Keratinocyte (primary cell): Measurements from ENCODE around the gene MLX. TPM values are rescaled to one million over a fixed set of nuclear protein-coding genes. Genes with fewer than 3 reads are reported as not detected.
"Not testable (repeated sequence)": the region's sequence is repeated elsewhere in the genome, so short reads cannot be mapped to it uniquely, and the experiment has no call there.

ENCODE experiments used
- DNase-seq: peaks from one replicate; pipeline ENCODE4 v3.0.0-alpha.2; 2011; ENCODE audit warnings: low read depth, missing footprints, low spot score
- FAIRE-seq: peaks from 2 replicates; lab custom pipeline; 2011; peaks lifted over from hg19 to GRCh38; lab: Jason Lieb, UNC
- H2AFZ ChIP-seq: 2 replicates; pipeline ENCODE4 v1.6.0; 2012; ENCODE audit warnings: low read length, control low read depth, inconsistent platforms; ENCODE audit not compliant: control insufficient read depth
- H3K27ac ChIP-seq: 2 replicates; pipeline ENCODE4 v1.5.1; 2011; ENCODE audit warnings: low read length; ENCODE audit not compliant: control insufficient read depth, insufficient read depth
- H3K27me3 ChIP-seq: 3 replicates; pipeline ENCODE4 v1.6.0; 2011; ENCODE audit warnings: low read length; ENCODE audit not compliant: control insufficient read depth, insufficient read depth; ENCODE audit errors: extremely low read depth
- H3K36me3 ChIP-seq, 2 experiments: 2 replicates in 1 of 2; 3 replicates in 1 of 2; pipeline ENCODE4 v1.5.1; 2011; ENCODE audit warnings: low read length in 2 of 2, mild to moderate bottlenecking in 1 of 2; ENCODE audit not compliant: control insufficient read depth in 2 of 2, insufficient read depth in 2 of 2; ENCODE audit errors: extremely low read depth in 1 of 2
- H3K4me1 ChIP-seq: 3 replicates; pipeline ENCODE4 v1.5.1; 2011; ENCODE audit warnings: low read length; ENCODE audit not compliant: control insufficient read depth, insufficient read depth; ENCODE audit errors: extremely low read depth
- H3K4me2 ChIP-seq: 3 replicates; pipeline ENCODE4 v1.6.0; 2011; ENCODE audit warnings: low read depth, low read length; ENCODE audit not compliant: control insufficient read depth, insufficient read depth; ENCODE audit errors: extremely low read depth
- H3K4me3 ChIP-seq, 3 experiments: fragments of 200-600 bp in 1 of 3; sonication (generic) in 1 of 3; 2 replicates in 2 of 3; 3 replicates in 1 of 3; pipeline ENCODE4 v1.5.1; 2011 to 2016; ENCODE audit warnings: low read length in 3 of 3, mild to moderate bottlenecking in 3 of 3, control low read depth in 2 of 3, inconsistent platforms in 1 of 3, low read depth in 1 of 3, mixed read lengths in 1 of 3, mixed run types in 1 of 3, moderate library complexity in 1 of 3; ENCODE audit not compliant: control insufficient read depth in 2 of 3, insufficient read depth in 2 of 3; ENCODE audit errors: extremely low read depth in 1 of 3
- H3K79me2 ChIP-seq: 2 replicates; pipeline ENCODE4 v1.6.0; 2012; ENCODE audit warnings: low read length; ENCODE audit not compliant: control insufficient read depth, insufficient read depth
- H3K9ac ChIP-seq: 3 replicates; pipeline ENCODE4 v1.6.0; 2011; ENCODE audit warnings: low read length; ENCODE audit not compliant: control insufficient read depth, insufficient read depth; ENCODE audit errors: extremely low read depth
- H3K9me1 ChIP-seq: 3 replicates; pipeline ENCODE4 v1.6.0; 2011; ENCODE audit warnings: low read length; ENCODE audit not compliant: control insufficient read depth, insufficient read depth; ENCODE audit errors: extremely low read depth
- H3K9me3 ChIP-seq: 2 replicates; pipeline ENCODE4 v1.5.1; 2012; ENCODE audit warnings: low read depth, low read length; ENCODE audit not compliant: control insufficient read depth
- H4K20me1 ChIP-seq: 3 replicates; pipeline ENCODE4 v1.6.0; 2011; ENCODE audit warnings: low read length; ENCODE audit not compliant: control insufficient read depth, insufficient read depth; ENCODE audit errors: extremely low read depth
- CTCF ChIP-seq, 3 experiments: IDR thresholded peaks in 1 of 3; conservative IDR thresholded peaks in 1 of 3; optimal IDR thresholded peaks in 1 of 3; 2 replicates in 2 of 3; 3 replicates in 1 of 3; pipeline versions ENCODE3 to v1.5.1; 2011; ENCODE audit warnings: low read length in 3 of 3, mild to moderate bottlenecking in 3 of 3, moderate library complexity in 2 of 3, control low read depth in 1 of 3, inconsistent platforms in 1 of 3; ENCODE audit not compliant: insufficient read depth in 2 of 3; ENCODE audit errors: extremely low read depth in 1 of 3
- EZH2 ChIP-seq: IDR thresholded peaks from one replicate; pipeline ENCODE4 v1.6.1; 2012; ENCODE audit warnings: inconsistent platforms, mild to moderate bottlenecking, low read length, moderate library complexity
- dilution Hi-C: fragments of 300-500 bp; cut with MboI; formaldehyde crosslinking; loops from one replicate; pipeline ENCODE4 v1.7.0; 2020; ENCODE audit warnings: low sequenced_read_pairs; ENCODE audit not compliant: extremely low pct_ligation_motif_present
- polyA plus RNA-seq, 5 experiments: library from polyadenylated mRNA; depleted of rRNA in 3 of 5; stranded (reverse) in 3 of 5; stranded (forward) in 1 of 5; unstranded in 1 of 5; fragments of >200 nt; gene quantifications; 1 replicate in 1 of 5; 2 replicates in 3 of 5; 3 replicates in 1 of 5; pipeline versions ENCODE4 v1.2.1 to v1.2.3, GENCODE V29; 2011 to 2012; ENCODE audit warnings: missing spikeins in 2 of 5, low read depth in 1 of 5, low replicate concordance in 1 of 5

The MLX gene
- polyA plus RNA-seq, 1 donor (not counting 4 experiments of a cell fraction or from before 2014, with no cell fraction given): 39.2 TPM

GRCh38 chr17:42609182-42609813 lies 42.4 kb downstream of the MLX start, which contains the start of the genes RETREG3 and TUBG1:
RETREG3 (minus strand) TSS chr17:42609374; CDS start chr17:42609324, 50 bp downstream.
TUBG1 (plus strand) TSS chr17:42609683; CDS start chr17:42609738, 55 bp downstream.
- DNase-seq: peak; percentile 94
- dilution Hi-C loops: loop anchor here (10.0 kb wide), 1 partner anchor 56 kb away; no protein-coding TSS in a partner anchor
- Histone ChIP-seq H2AFZ (peak within 1 kb of the TSS; percentile 85), H3K79me2 (peaks cover 54% of the 10 kb centered on the region), H3K4me2 (peak within 1 kb of the TSS; percentile 99), H3K9me1 (no peaks in the 10 kb centered on the region), H3K27ac (peak within 1 kb of the TSS; percentile 89), H3K9ac (peak within 1 kb of the TSS; percentile 96), H4K20me1 (no peaks in the 10 kb centered on the region), H3K4me1 (peaks cover 18% of the 10 kb centered on the region), H3K27me3 (no peaks in the 10 kb centered on the region), H3K4me3 (peak within 1 kb of the TSS; percentile 80 to 100 (median 98)), H3K9me3 (no peaks in the 10 kb centered on the region), H3K36me3 (peaks cover 20% of the 10 kb centered on the region in 2 experiments)
- peak; percentile 87 for FAIRE-seq
- TF ChIP-seq CTCF (optimal IDR thresholded peaks at IDR 0.05 in 1 of 3, IDR thresholded peaks at IDR 0.05 in 1 of 3, conservative IDR thresholded peaks at IDR 0.05 in 1 of 3; ENCODE audit: extremely low read depth in 1 of 3, insufficient read depth in 2 of 3, low read length in 3 of 3) (peak in 1 of 3 experiments; percentile 74), EZH2 (no peak)

GRCh38 chr17:42609814-42610801 lies 43.2 kb downstream of the MLX start:
- H4K20me1 ChIP-seq, H3K9me3 ChIP-seq, DNase-seq, H3K27me3 ChIP-seq, H3K9me1 ChIP-seq, FAIRE-seq: not testable (repeated sequence)
- Histone ChIP-seq H3K9ac (peak overlapping the region; percentile 71), H3K4me3 (peak overlapping the region; percentile 63 to 98 (median 80)), H2AFZ (peak overlapping the region; percentile 79), H3K36me3 (peaks cover 23 to 28% of the 10 kb centered on the region in 2 experiments), H3K79me2 (peaks cover 46% of the 10 kb centered on the region), H3K27ac (peak overlapping the region; percentile 47), H3K4me2 (peak overlapping the region; percentile 83), H3K4me1 (peaks cover 18% of the 10 kb centered on the region)
- dilution Hi-C loops: loop anchor here (10.0 kb wide), 1 partner anchor 55 kb away; no protein-coding TSS in a partner anchor
